Hippocampal formation (tissue), 2 donors: Measurements from ENCODE around the gene SSTR1.

Source experiments
- DNase-seq, 2 donors: peaks; one replicate each; lab custom pipeline; 2025; lab: John Stamatoyannopoulos, UW

Gene SSTR1

DNA sequence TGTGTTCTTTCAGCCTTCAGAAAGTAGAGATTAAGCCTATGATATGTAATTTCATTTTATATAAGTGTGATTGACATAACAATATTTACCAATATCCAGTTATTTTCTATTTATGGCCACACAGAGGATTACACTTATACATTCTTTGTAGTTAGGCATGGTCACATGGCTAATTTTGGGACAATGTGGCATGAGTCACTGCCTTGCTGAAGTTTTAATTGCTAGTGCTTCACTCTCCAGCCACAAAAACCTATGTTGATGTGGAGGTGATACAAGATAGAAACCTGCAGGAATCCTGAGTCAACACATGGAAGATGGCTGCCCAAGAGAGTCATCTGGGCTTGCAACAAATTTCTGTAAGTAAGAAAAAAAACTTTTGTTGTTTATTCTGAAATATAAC lies 31.2 kb downstream of the SSTR1 start:
- DNase-seq, result no peak

DNA sequence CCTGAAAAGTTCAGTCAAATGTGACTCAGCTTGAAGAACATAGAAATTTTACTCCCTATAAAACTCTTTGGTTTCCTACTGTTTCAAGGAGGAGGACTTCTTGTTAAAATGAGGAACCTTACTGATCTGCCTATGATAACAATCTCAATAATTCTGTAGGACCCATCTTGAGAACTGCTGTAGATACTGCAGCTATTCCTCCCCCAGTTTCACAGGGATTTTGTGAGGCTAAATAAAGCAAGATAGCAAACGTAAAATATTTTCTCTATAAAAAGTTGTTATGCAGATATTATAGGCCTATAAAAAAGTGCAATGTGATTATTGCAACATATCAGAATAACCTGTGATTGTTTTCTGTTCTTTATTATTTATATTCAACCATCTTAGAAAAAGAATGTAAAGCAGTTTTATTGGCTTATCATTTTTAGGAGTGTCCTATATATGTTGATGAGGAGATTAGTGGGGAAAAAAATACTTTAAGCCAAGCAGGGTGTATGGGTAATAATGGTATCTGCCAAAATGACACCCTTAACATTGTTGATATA lies 36.1 kb downstream of the SSTR1 start:
- DNase-seq, result no peak

DNA sequence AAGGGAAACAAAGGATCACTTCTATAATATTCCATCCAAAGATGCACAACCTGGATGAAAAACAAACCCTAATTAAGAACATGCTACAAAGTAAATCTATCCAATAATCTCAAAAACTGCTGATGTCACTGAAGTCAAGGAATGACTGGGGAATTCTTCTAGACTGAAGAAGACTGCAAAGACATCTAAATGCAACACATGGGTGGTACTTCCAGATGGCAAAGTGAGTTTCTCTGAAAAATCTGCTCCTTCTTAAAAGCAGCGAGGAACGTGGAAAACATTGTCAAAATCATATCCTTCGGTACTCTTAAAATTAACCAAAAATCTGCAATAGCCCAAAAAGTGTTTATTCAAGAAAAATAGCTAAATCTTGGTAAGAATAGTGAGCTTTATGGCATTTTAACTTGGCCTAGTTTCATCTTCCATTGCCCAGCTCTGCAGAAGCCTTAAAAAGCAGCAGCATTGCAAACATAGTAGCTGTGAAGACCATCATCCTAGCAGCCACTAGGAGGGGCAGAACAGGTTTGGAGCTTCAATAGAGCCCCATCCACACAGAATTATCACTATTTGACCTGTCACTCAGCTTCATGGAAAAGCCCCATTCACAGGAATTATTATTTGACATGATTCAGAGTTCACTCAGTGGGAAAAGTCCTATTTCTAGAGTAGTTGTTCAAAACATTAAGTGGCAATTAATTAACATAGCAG lies 40.8 kb downstream of the SSTR1 start:
- no peak for DNase-seq

DNA sequence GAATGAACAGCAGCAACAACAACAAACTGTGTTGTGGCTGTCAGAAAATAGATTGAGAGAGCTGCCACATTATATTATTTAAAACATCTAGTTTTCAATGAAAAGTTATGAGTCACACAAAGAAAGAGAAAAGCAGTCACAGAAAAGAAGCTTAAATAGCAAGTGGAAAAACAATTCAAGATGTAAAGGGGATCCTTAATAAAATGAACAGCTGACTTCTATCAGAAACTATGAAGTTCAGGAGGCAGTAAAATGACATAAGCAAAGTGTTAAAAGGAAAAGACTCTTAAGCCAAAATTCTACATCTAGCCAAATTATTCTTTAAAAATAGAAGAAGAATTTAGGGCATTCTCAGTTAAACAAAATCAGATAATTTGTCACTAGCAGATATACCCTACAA lies 42.6 kb downstream of the SSTR1 start:
- DNase-seq, result no peak

DNA sequence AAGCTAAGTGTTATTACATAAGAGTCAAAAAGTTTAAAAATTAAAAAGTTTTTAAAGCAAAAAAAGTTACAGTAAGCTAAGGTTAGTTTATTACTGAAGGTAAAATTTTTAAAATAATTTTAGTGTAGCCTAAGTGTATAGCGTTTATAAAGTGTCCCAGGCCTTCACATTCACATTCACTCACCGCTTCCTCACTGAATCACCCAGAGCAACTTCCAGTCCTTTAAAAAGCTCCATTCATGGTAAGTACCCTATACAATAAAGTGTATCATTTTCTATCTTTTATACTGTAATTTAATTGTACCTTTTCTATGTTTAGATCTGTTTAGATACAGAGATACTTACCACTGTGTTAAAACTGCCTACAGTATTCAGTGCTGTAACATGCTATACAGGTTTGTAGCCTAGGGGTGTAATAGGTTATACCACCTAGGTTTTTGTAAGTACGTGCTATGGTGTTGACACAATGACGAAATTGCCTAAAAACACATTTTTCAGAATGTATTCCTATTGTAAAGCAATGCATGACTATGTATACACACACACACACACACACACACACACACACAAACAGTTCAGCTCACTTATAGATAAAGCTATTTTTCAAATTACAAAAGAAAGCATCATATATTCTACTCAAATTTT lies 44.5 kb downstream of the SSTR1 start:
- DNase-seq, result no peak

DNA sequence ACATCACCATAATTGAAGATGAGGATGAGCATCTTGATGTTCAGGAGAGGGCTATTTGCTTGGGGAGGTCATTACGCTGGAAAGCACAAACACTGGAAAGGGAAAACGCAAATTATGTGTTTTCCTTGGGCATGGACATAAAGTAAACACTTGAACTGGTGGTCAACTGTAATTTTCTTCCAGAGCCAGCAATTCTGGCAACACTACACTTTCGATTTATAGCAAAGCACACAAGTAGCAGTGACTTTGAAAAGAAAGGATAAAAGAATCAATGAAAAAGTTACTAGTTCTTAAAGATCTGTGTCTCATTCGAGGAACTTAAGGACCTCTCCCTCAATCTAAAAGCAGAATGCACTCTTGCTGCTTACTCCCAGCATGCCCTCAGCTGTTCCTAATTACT lies 46.0 kb downstream of the SSTR1 start:
- no peak for DNase-seq

DNA sequence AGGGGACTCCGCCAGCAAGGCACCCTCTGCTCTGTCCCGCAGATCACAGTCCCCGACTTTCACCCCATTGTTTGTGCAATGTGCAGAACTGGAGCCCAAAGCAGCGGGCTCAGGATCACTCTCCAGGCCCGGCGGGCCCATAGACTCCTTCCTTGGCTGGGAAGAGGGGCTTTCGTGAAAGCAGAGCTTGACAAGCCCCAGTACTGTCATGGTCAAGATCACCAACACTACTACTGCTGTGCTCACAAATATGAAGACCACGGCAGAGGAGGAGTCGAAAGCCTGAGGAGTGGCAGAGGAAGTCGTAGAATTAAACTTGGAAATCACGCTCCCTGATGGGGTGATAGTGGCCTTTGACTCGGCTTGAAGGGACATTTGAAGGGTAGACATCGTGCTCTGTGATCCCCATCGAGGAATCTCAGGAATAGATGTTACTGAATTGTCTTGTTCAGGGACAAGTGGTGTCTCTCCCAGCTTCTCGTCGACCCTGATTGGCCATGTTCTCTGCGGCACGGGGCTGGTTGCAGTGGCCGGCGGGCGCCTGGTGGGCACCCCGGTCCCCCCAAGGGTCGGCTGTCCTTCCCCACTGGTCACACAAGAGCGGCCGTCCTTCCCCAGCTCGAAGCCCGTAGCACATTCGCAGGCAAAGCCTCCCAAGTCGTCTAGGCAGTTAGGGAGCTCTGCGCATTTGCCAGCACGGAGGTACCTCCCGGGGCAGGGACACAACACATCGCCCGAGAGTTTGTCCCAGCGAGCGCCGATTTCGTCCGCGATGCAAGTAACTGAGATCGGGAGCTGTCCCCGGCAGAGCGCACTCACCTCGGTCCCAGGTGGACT lies 47.1 kb downstream of the SSTR1 start:
- no peak for DNase-seq

DNA sequence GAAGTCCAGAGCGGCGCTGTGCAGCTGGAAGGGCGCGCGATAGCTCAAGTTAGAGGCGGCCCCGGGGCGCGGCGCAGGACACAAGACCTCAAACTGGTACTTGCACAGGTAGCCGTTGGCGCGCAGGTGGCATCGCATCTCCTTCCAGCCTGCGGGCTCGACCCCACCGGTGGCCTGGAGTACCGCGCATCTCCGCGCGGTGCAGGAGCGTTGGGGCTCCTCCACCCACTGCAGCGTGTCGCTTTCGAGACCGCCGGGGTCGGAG lies 47.6 kb downstream of the SSTR1 start:
- no peak for DNase-seq

DNA sequence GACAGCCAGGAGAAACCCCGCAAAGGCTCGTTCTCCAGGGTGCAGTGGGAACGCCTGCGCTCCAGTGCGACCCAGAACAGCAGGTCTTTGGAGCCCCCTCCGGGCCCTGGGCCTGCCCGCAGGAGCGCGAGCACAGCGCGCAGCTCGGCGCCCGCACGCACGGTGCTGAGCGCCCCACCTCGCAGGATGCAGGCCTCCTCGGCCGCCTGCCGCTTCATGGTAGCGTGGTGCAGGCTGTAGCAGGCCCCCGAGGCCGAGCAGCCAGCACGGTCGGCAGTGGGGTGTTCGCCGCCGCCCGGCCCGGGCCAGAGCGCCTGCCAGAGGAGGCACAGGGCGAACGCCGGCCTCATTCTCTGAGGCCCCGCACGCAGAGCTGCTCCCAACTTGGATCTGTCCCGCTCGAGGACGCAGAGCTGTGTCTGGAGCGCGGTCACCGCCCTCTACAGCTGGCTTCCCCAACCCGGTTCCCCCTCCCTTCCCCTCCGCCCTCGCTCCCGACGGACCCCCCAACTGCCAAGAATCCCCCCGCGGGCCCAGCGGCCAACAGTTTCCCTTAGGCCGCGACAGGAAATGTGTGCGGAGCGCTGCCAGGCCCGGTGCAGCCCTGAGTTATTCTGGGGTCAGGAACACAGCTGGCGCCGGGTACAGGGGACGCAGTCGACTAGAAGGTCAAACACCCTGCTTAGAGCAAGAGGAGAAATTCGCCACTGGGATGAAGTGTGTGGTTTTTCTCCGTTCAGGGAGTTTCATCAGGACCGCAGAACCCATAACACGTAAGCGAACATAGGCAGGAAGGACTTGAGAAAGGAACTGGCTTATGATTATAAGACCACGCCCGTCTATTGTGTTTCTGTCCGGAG lies 48.2 kb downstream of the SSTR1 start, which contains the start of gene CLEC14A:
TSS of gene CLEC14A (minus strand) at position 421 of the 860 bp plus-strand sequence. CDS start at position 350, 71 bp downstream.
- no peak for DNase-seq

DNA sequence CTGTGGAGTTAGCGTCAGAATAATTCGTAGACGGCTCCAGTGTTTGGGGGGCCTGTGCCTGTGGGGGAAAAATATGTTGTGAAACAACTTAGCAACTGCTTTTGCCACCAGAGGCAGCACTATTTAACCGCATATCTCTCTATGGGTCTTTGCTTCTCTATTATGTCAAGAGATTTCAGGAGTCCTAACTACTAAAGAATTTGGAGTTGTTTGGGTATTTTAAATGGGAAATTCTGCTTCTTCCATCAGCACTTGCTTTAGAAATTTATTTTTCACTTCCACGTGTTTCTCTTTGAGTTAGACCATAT lies 48.8 kb downstream of the SSTR1 start:
- no peak for DNase-seq

DNA sequence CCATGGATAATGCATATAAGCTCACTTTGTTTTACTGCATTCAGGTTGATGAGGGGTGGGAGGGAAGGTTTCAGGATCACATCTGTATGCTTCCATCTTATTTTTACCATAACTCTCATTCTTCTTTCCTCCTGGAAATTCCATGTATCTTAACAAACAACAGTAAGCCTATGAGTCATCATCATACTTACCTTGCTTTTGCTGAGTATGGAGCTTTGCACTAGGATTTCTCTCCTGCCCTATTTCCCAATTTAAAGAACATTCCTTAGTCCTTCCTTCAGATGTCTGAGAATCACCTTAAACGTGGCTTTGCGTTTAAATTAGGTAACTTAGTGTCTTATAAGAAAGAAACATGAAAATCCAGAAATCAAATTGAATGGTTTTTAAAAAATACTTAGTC lies 49.8 kb downstream of the SSTR1 start:
- DNase-seq, result no peak

DNA sequence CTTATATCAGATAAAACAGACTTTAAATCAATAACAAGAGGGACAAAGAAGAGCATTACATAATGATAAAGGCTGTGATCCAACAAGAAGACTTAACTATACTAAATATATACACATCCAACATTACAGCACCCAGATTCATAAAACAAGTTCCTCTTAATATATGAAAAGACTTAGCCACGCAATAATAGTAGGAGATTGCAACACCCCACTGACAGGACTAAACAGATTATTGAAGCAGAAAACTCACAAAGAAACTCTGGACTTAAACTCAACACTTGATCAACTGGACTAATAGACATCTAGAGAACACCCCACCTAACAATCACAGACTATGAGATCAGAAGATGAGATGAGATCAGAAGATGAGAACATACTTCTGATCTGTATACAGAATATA lies 53.9 kb downstream of the SSTR1 start:
- DNase-seq, result no peak
